GM12892 (cell line): Measurements from ENCODE around the gene DPYSL3.

Experiments used
- POLR2A ChIP-seq: IDR thresholded peaks from 2 replicates; pipeline ENCODE4 v1.6.1; 2011; ENCODE audit warnings: low read depth, low read length, control low read depth
- POLR2AphosphoS5 ChIP-seq: IDR thresholded peaks from 2 replicates; pipeline ENCODE4 v1.6.1; 2011; ENCODE audit warnings: low read depth, low read length, control low read depth
- TAF1 ChIP-seq: IDR thresholded peaks from 2 replicates; pipeline ENCODE4 v1.6.1; 2011; ENCODE audit warnings: low read depth, mild to moderate bottlenecking, control low read depth, low read length, borderline replicate concordance

DNA sequence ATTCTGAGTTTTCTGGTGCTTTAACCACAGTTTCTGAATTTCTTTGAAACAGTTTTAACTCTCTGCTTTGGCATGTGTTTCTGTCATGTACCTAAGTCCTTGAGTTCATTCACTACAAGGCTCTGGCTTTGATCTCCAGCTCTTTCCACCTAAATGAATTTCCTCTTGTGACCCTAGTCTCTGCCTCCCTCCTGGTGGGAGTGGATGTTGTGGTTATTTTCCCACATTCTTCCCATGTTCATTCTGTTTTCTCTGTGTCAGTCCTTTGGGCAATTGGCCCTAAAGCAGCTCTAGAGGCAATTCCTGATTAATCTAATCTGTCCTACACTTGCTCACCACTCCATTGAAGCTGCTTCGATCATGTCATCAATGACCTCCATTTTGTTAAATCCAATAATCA, 28.4 kb upstream of the DPYSL3 start:
- TF ChIP-seq POLR2AphosphoS5 (no peak), TAF1 (no peak), POLR2A (no peak)
